Ovary (tissue), 9 donors: ENCODE results near the gene RBBP5. TPM values are rescaled to one million over a fixed set of nuclear protein-coding genes. Genes with fewer than 3 reads are reported as not detected.

Experiments
- DNase-seq, 5 donors: peaks; one replicate each; pipeline ENCODE4 v3.0.0-alpha.2; 2019 to 2020
- H3K27ac ChIP-seq, 2 donors: fragments of 200-600 bp; one replicate each; pipeline versions ENCODE4 v1.5.1 to v1.8.0; 2019 to 2022
- H3K27me3 ChIP-seq: fragments of 200-600 bp; one replicate; pipeline ENCODE4 v1.8.0; 2022
- H3K36me3 ChIP-seq: fragments of 200-600 bp; sonication (generic); one replicate; pipeline ENCODE4 v1.5.1; 2019
- H3K4me1 ChIP-seq: one replicate; pipeline ENCODE4 v1.8.1; 2013; ENCODE audit warnings: mild to moderate bottlenecking, moderate library complexity; ENCODE audit not compliant: insufficient read depth
- H3K4me3 ChIP-seq: fragments of 200-600 bp; sonication (generic); one replicate; pipeline ENCODE4 v1.5.1; 2017
- H3K9me3 ChIP-seq, 2 donors: fragments of 200-600 bp in 1 of 2; sonication (generic) in 1 of 2; one replicate each; pipeline versions ENCODE4 v1.5.1 to v1.8.1; 2013 to 2019; ENCODE audit warnings: mild to moderate bottlenecking in 1 of 2, moderate library complexity in 1 of 2
- EP300 ChIP-seq: sonication (generic); formaldehyde crosslinking; IDR thresholded peaks from one replicate; pipeline ENCODE4 v1.6.1; 2017; ENCODE audit warnings: antibody characterized with exemption
- POLR2A ChIP-seq: fragments of 450-650 bp; IDR thresholded peaks from one replicate; pipeline ENCODE4 v1.6.1; 2017; ENCODE audit warnings: antibody characterized with exemption, mild to moderate bottlenecking, moderate library complexity
- WGBS, 3 donors: extraction: QIAGEN DNeasy Blood & Tissue Kit in 1 of 3; methylation state at CpG; one replicate each; pipeline versions ENCODE4 v1.1.5 to v1.1.7; 2013 to 2017; 5-methylcytosine and 5-hydroxymethylcytosine counted together
- intact Hi-C, 4 donors: fragments of 100-400 bp; cut with DNase I; formaldehyde crosslinking; loops; one replicate each; pipeline versions ENCODE4 v1.11.0 to v1.15.1; 2022 to 2023
- polyA plus RNA-seq, 2 donors: library from polyadenylated mRNA; stranded (reverse); fragments of 200-250 nt in 1 of 2; fragments of 350-450 nt in 1 of 2; fragmentation: Illumina TruSeq in 1 of 2; extraction: RNeasy Lipid Tissue Mini Kit (QIAGEN cat#74804) in 1 of 2; gene quantifications; one replicate each; pipeline ENCODE4 v1.2.3, GENCODE V29; 2013 to 2014
- total RNA-seq, 7 donors: library from RNA; depleted of rRNA in 2 of 7; stranded (reverse); fragments of >200 nt in 2 of 7; fragmentation: NEBNext Ultra II Directional in 3 of 7; extraction: Animal tissue kit (Norgen Biotek cat#: 25700) in 3 of 7; gene quantifications; one replicate each; pipeline versions ENCODE4 v1.1.0 to v1.2.4, GENCODE V29; 2016 to 2023
- TF ChIP-seq, protein P1 (sequence below), 3 donors: fragments of 450-650 bp in 2 of 3; fragments of 200-600 bp in 1 of 3; IDR thresholded peaks; one replicate each; pipeline versions ENCODE4 v1.5.1 to v1.8.0; 2016 to 2022; ENCODE audit warnings: antibody characterized with exemption in 3 of 3, mild to moderate bottlenecking in 1 of 3
- donor health status: DM: no; HTN: no; CAD: no; lungs with moderate emphysema.
- donor health status: DM: no; HTN: no; CAD: no.
- donor health status: Bipolar disorder and iron deficiency.
- donor health status: DM: yes; HTN: yes; CAD: no.
- donor health status: DM: no; HTN: no; CAD: no.
- donor health status: DM: yes; HTN: yes; CAD: no.

RBBP5 gene
- total and polyA plus RNA-seq, 9 donors = 6.8 to 19.1 (median 15.1) TPM

DNA sequence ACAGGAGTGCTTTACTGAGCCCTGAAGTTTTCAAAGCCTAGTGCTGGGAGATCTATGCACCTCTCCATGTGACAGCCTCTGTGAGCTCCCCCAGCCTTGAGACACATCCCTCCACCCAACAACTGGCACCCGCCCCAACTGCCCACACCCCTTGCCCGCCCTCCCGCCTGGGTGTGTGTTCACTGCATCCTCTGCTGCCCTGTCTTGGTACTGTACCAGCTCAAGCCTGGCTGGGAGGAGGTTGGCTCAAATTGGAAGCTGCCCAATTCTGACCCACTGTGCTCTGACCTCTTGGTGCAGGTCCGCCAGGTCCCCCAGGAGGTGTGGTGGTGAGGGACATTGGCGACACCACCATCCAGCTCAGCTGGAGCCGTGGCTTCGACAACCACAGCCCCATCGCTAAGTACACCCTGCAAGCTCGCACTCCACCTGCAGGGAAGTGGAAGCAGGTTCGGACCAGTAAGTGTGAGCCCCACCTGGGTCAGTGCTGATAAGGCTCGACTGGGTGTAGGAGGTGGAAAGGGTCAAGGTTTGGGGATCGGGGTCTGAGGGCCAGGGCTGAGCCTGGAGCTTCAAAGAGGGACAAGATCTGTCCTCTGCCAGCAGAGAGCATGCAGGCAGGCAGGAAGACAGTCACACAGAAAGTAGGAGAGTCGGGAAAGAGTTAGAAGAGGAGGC is 55.5 kb downstream of the RBBP5 start:
- DNase-seq = no peak
- 62 to 82% (median 77%) methylated on average over 13 of the region's 13 CpGs for WGBS, 3 donors
- Histone ChIP-seq H3K27ac (no peak overlapping the region), H3K4me1 (no peaks in the 10 kb centered on the region), H3K36me3 (no peaks in the 10 kb centered on the region), H3K9me3 (no peaks in the 10 kb centered on the region), H3K27me3 (no peaks in the 10 kb centered on the region), H3K4me3 (no peak overlapping the region)
- intact Hi-C loops = no loop called here
- no peak for TF ChIP-seq EP300
- TF ChIP-seq POLR2A = no peak
- TF ChIP-seq, protein P1, sequence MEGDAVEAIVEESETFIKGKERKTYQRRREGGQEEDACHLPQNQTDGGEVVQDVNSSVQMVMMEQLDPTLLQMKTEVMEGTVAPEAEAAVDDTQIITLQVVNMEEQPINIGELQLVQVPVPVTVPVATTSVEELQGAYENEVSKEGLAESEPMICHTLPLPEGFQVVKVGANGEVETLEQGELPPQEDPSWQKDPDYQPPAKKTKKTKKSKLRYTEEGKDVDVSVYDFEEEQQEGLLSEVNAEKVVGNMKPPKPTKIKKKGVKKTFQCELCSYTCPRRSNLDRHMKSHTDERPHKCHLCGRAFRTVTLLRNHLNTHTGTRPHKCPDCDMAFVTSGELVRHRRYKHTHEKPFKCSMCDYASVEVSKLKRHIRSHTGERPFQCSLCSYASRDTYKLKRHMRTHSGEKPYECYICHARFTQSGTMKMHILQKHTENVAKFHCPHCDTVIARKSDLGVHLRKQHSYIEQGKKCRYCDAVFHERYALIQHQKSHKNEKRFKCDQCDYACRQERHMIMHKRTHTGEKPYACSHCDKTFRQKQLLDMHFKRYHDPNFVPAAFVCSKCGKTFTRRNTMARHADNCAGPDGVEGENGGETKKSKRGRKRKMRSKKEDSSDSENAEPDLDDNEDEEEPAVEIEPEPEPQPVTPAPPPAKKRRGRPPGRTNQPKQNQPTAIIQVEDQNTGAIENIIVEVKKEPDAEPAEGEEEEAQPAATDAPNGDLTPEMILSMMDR (IDR thresholded peaks at IDR 0.05) = no peak

DNA sequence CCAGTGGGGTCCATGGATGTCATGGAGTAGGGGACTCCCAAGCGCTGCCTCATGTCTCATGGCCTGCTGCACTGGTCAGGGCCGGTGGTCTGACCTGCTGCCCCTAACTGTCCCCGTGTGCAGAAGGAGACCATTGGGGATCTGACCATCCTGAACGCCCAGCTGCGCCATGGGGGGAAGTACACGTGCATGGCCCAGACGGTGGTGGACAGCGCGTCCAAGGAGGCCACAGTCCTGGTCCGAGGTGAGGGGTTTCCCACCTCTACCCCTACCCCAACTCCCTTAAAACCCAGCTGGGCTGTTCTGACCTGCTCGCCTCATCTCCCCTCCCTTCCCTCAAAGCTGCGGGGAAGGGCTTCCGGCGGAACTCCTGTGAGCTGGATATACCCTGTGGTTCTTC is 56.1 kb downstream of the RBBP5 start:
- WGBS, 3 donors = 85 to 92% (median 88%) methylated on average over 14 of the region's 14 CpGs
- no peak for DNase-seq
- intact Hi-C loops = no loop called here

DNA sequence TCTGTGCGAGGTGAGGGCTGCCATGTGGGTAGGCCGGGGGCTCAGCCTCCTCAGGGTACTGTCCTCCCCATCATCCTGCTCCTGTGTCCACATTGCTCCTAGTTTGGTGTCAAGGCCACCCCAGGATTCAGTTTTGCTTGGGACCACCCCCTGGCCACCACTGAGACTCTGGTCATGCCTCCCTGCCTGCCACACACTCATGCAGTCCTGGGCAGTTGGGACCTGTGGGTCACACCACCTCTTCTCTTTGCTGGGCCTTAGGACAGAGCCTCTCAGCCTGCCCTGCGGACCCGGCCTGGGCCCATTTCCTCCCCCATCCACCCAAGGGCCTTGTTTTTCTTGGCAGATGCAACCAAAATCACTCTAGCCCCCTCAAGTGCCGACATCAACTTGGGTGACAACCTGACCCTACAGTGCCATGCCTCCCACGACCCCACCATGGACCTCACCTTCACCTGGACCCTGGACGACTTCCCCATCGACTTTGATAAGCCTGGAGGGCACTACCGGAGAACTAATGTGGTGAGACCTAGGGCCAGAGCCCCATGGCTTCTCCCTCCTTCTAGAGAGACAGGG is 56.9 kb downstream of the RBBP5 start:
- 92 to 94% (median 92%) methylated on average over 9 of the region's 9 CpGs for WGBS, 3 donors
- intact Hi-C loops = loop anchor here in 3 of 4 donors (5.0 kb wide), 2 partner anchors 83 to 88 kb away; no protein-coding TSS in a partner anchor
- Histone ChIP-seq H3K27ac (no peak overlapping the region), H3K4me3 (no peak overlapping the region), H3K9me3 (no peaks in the 10 kb centered on the region), H3K4me1 (no peaks in the 10 kb centered on the region), H3K36me3 (no peaks in the 10 kb centered on the region), H3K27me3 (no peaks in the 10 kb centered on the region)
- DNase-seq = no peak
- TF ChIP-seq EP300 = no peak
- TF ChIP-seq, protein P1 (IDR thresholded peaks at IDR 0.05) = no peak
- TF ChIP-seq POLR2A = no peak

More for the DNA sequence above, 56.1 kb downstream of the RBBP5 start:
- H3K27me3 ChIP-seq = no peaks in the 10 kb centered on the region
- no peaks in the 10 kb centered on the region for H3K36me3 ChIP-seq
- TF ChIP-seq, protein P1 (IDR thresholded peaks at IDR 0.05) = no peak
- no peak for TF ChIP-seq EP300
- no peak for TF ChIP-seq POLR2A
- no peaks in the 10 kb centered on the region for H3K9me3 ChIP-seq
- no peak overlapping the region for H3K4me3 ChIP-seq
- H3K4me1 ChIP-seq = no peaks in the 10 kb centered on the region
- H3K27ac ChIP-seq = no peak overlapping the region

GRCh38 chr1:205064301-205064700 is 57.5 kb downstream of the RBBP5 start:
- no peak for DNase-seq
- Histone ChIP-seq H3K4me3 (no peak overlapping the region), H3K27ac (no peak overlapping the region), H3K27me3 (no peaks in the 10 kb centered on the region), H3K4me1 (no peaks in the 10 kb centered on the region), H3K36me3 (no peaks in the 10 kb centered on the region), H3K9me3 (no peaks in the 10 kb centered on the region)
- 80 to 84% (median 83%) methylated on average over 11 of the region's 11 CpGs for WGBS, 3 donors
- intact Hi-C loops = loop anchor here in 3 of 4 donors (5.0 kb wide), 2 partner anchors 82 to 87 kb away; no protein-coding TSS in a partner anchor
- TF ChIP-seq, protein P1 (IDR thresholded peaks at IDR 0.05) = no peak
- no peak for TF ChIP-seq POLR2A
- no peak for TF ChIP-seq EP300
